Activated gamma-delta T cell treated with anti-CD3 and anti-CD28 coated beads, Interleukin-2, amount 50 U/mL, for 16 hours (primary cell): ENCODE results near the gene CHCHD6.

Experiments
- DNase-seq: peaks from one replicate; pipeline ENCODE4 v3.0.0-alpha.2; 2020; ENCODE audit warnings: low read depth

The CHCHD6 gene

GRCh38 chr3:126704494-126705214 lies 614 bp downstream of the CHCHD6 start:
- no peak for DNase-seq

- DNase-seq = no peak
Observed at GRCh38 chr3:126706631-126707030, 2.6 kb downstream of the CHCHD6 start.

- DNase-seq = no peak
Observed at GRCh38 chr3:126711121-126711760, 7.2 kb downstream of the CHCHD6 start.

- no peak for DNase-seq
Observed at GRCh38 chr3:126713199-126713598, 9.2 kb downstream of the CHCHD6 start.

GRCh38 chr3:126714276-126714900 lies 10.3 kb downstream of the CHCHD6 start:
- DNase-seq = no peak

GRCh38 chr3:126714921-126715320 lies 10.9 kb downstream of the CHCHD6 start:
- no peak for DNase-seq

GRCh38 chr3:126715432-126715831 lies 11.4 kb downstream of the CHCHD6 start:
- no peak for DNase-seq

GRCh38 chr3:126716057-126716456 lies 12.0 kb downstream of the CHCHD6 start:
- DNase-seq = no peak

- DNase-seq = no peak
Observed at GRCh38 chr3:126718561-126719445, 14.8 kb downstream of the CHCHD6 start.

GRCh38 chr3:126720596-126720995 lies 16.6 kb downstream of the CHCHD6 start:
- DNase-seq = no peak

GRCh38 chr3:126721246-126721645 lies 17.2 kb downstream of the CHCHD6 start:
- DNase-seq = no peak

- DNase-seq = no peak
Observed at GRCh38 chr3:126723237-126723636, 19.2 kb downstream of the CHCHD6 start.

GRCh38 chr3:126723801-126724200 lies 19.8 kb downstream of the CHCHD6 start:
- DNase-seq = no peak

- no peak for DNase-seq
Observed at GRCh38 chr3:126728680-126729079, 24.6 kb downstream of the CHCHD6 start.

GRCh38 chr3:126730376-126730775 lies 26.3 kb downstream of the CHCHD6 start:
- no peak for DNase-seq

- no peak for DNase-seq
Observed at GRCh38 chr3:126731044-126731443, 27.0 kb downstream of the CHCHD6 start.

- DNase-seq = no peak
Observed at GRCh38 chr3:126732281-126733060, 28.4 kb downstream of the CHCHD6 start.

- DNase-seq = no peak
Observed at GRCh38 chr3:126733061-126733430, 29.0 kb downstream of the CHCHD6 start.

- no peak for DNase-seq
Observed at GRCh38 chr3:126734106-126734723, 30.2 kb downstream of the CHCHD6 start.

- DNase-seq = no peak
Observed at GRCh38 chr3:126737527-126737926, 33.5 kb downstream of the CHCHD6 start.

GRCh38 chr3:126742057-126742456 lies 38.0 kb downstream of the CHCHD6 start:
- no peak for DNase-seq
